Lower leg skin (tissue), 3 donors: Measurements from ENCODE around the gene NQO1.

Experiments
- POLR2A ChIP-seq, 2 donors: fragments of 450-650 bp; IDR thresholded peaks; one replicate each; pipeline ENCODE4 v1.6.1; 2016 to 2017; ENCODE audit warnings: antibody characterized with exemption in 2 of 2, mild to moderate bottlenecking in 1 of 2, moderate library complexity in 1 of 2
- TF ChIP-seq, protein P1 (sequence below), 3 donors: fragments of 450-650 bp; IDR thresholded peaks; one replicate each; pipeline ENCODE4 v1.5.1; 2016; ENCODE audit warnings: antibody characterized with exemption in 3 of 3, mild to moderate bottlenecking in 3 of 3, moderate library complexity in 2 of 3

DNA sequence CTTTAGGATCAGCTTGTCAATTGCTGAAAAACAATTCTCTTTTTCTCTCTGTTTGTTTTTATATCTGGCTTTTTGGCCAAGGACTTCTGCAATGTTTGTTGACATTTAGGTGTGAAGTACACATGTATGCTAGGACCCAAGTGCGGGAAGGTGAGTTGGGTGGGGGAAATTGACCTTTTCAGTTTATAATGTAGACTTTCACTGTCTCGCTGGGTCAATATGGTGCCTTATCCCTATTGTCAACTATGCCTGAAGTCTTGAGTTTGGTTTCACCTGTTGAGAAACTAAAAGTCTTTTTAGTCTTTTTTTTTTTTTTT, 45.2 kb upstream of the NQO1 start:
- TF ChIP-seq, protein P1, sequence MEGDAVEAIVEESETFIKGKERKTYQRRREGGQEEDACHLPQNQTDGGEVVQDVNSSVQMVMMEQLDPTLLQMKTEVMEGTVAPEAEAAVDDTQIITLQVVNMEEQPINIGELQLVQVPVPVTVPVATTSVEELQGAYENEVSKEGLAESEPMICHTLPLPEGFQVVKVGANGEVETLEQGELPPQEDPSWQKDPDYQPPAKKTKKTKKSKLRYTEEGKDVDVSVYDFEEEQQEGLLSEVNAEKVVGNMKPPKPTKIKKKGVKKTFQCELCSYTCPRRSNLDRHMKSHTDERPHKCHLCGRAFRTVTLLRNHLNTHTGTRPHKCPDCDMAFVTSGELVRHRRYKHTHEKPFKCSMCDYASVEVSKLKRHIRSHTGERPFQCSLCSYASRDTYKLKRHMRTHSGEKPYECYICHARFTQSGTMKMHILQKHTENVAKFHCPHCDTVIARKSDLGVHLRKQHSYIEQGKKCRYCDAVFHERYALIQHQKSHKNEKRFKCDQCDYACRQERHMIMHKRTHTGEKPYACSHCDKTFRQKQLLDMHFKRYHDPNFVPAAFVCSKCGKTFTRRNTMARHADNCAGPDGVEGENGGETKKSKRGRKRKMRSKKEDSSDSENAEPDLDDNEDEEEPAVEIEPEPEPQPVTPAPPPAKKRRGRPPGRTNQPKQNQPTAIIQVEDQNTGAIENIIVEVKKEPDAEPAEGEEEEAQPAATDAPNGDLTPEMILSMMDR (IDR thresholded peaks at IDR 0.05) = no peak
- TF ChIP-seq POLR2A (IDR thresholded peaks at IDR 0.05) = no peak
